A549 (cell line): ENCODE data around the gene CABP4. TPM values are rescaled to one million over a fixed set of nuclear protein-coding genes. Genes with fewer than 3 reads are reported as not detected.

Experiments used
- ATAC-seq, 2 experiments: fragments of 200-7000 bp in 1 of 2; fragments of >200 bp in 1 of 2; cut with Nextera tagmentation in 1 of 2; cut with Tn5 transposase in 1 of 2; 3 replicates each; pipeline versions ENCODE4 v1.8.0 to v1.9.1; 2018 to 2020; ENCODE audit warnings: mild to moderate bottlenecking in 1 of 2, moderate library complexity in 1 of 2
- CTCF ChIA-PET: fragments of 300-600 bp; sonication (Branson Sonifier 250); formaldehyde crosslinking; extraction: SDS; loops from one replicate; lab custom pipeline; 2021; ENCODE audit warnings: antibody characterized with exemption, inconsistent platforms; lab: Yijun Ruan, JAX
- POLR2A ChIA-PET: fragments of 350-600 bp; formaldehyde crosslinking; extraction: SDS; loops from one replicate; lab custom pipeline; 2021; ENCODE audit warnings: antibody characterized with exemption, inconsistent platforms; lab: Yijun Ruan, JAX
- DNase-seq, 2 experiments: peaks; one replicate each; pipeline versions ENCODE4 v3.0.0 to v3.0.0-alpha.2; 2011 to 2016; ENCODE audit warnings: low read depth in 1 of 2, low spot score in 1 of 2
- FAIRE-seq: peaks from 2 replicates; lab custom pipeline; 2011; peaks lifted over from hg19 to GRCh38; lab: Jason Lieb, UNC
- H3K27ac ChIP-seq, 2 experiments: fragments of >200 bp; sonication (Bioruptor Twin); formaldehyde crosslinking; 3 replicates each; pipeline ENCODE4 v1.5.1; 2016 to 2017
- H3K4me1 ChIP-seq: fragments of >200 bp; sonication (Bioruptor Twin); formaldehyde crosslinking; 3 replicates; pipeline ENCODE4 v1.6.1; 2016
- H3K4me2 ChIP-seq: fragments of >200 bp; sonication (Bioruptor Twin); formaldehyde crosslinking; 3 replicates; pipeline ENCODE4 v1.6.1; 2016
- H3K4me3 ChIP-seq: fragments of >200 bp; sonication (Bioruptor Twin); formaldehyde crosslinking; 3 replicates; pipeline ENCODE4 v1.5.1; 2016
- H3K9me3 ChIP-seq: fragments of >200 bp; sonication (Bioruptor Twin); formaldehyde crosslinking; 3 replicates; pipeline ENCODE4 v1.6.1; 2016
- CBX2 ChIP-seq: fragments of 200-600 bp; sonication (generic); IDR thresholded peaks from 2 replicates; pipeline ENCODE4 v1.6.1; 2016; ENCODE audit warnings: low read depth, mild to moderate bottlenecking, borderline replicate concordance
- EHF ChIP-seq: fragments of 250-450 bp; sonication (Bioruptor Pico); IDR thresholded peaks from 2 replicates; pipeline ENCODE4 v1.5.0; 2020; ENCODE audit warnings: mild to moderate bottlenecking
- FOXS1 ChIP-seq: fragments of 250-450 bp; sonication (Bioruptor Pico); IDR thresholded peaks from 2 replicates; pipeline ENCODE4 v1.5.0; 2020; ENCODE audit warnings: mild to moderate bottlenecking, moderate library complexity
- HEYL ChIP-seq: fragments of 250-450 bp; sonication (Bioruptor Pico); IDR thresholded peaks from 2 replicates; pipeline ENCODE4 v1.8.0; 2021; ENCODE audit warnings: mild to moderate bottlenecking, moderate library complexity
- HOXB5 ChIP-seq: fragments of 250-450 bp; sonication (Bioruptor Pico); IDR thresholded peaks from 2 replicates; pipeline ENCODE4 v1.5.0; 2020; ENCODE audit warnings: mild to moderate bottlenecking, moderate library complexity
- KDM5A ChIP-seq: fragments of 200-600 bp; sonication (generic); IDR thresholded peaks from 2 replicates; pipeline ENCODE4 v1.6.1; 2016; ENCODE audit warnings: antibody characterized with exemption, mild to moderate bottlenecking
- MAFK ChIP-seq: fragments of 450-650 bp; IDR thresholded peaks from 2 replicates; pipeline ENCODE4 v1.6.1; 2014; ENCODE audit not compliant: partially characterized antibody
- MAZ ChIP-seq: fragments of 150-350 bp; IDR thresholded peaks from 2 replicates; pipeline ENCODE4 v1.6.1; 2014; ENCODE audit warnings: antibody characterized with exemption, low read depth, low read length, borderline replicate concordance
- NPAS2 ChIP-seq: fragments of 250-450 bp; sonication (Bioruptor Pico); IDR thresholded peaks from 2 replicates; pipeline ENCODE4 v1.8.0; 2022; ENCODE audit warnings: mild to moderate bottlenecking, moderate library complexity, borderline replicate concordance
- NR3C1 ChIP-seq: fragments of >200 bp; sonication (Bioruptor Twin); formaldehyde crosslinking; IDR thresholded peaks from 3 replicates; pipeline ENCODE4 v1.6.1; 2017
- REST ChIP-seq: fragments of 200-600 bp; sonication (generic); IDR thresholded peaks from 2 replicates; pipeline ENCODE4 v1.6.1; 2016; ENCODE audit warnings: antibody characterized with exemption, mild to moderate bottlenecking, moderate library complexity
- ZNF302 ChIP-seq: fragments of 250-450 bp; sonication (Bioruptor Pico); IDR thresholded peaks from 2 replicates; pipeline ENCODE4 v1.9.0; 2021; ENCODE audit warnings: inconsistent platforms, mild to moderate bottlenecking, moderate library complexity
- WGBS: methylation state at CpG from one replicate; pipeline ENCODE4 v1.1.6; 2017; ENCODE audit errors: missing lambda C conversion rate; 5-methylcytosine and 5-hydroxymethylcytosine counted together
- polyA plus RNA-seq, 4 experiments: library from polyadenylated mRNA; depleted of rRNA in 3 of 4; stranded (reverse); fragments of >200 nt; fragmentation: RNase III in 1 of 4; extraction: RNeasy Plus Mini Kit Qiagen cat#74134 plus additional on column Dnase treatment in 1 of 4; gene quantifications; 2 replicates in 3 of 4; 3 replicates in 1 of 4; pipeline ENCODE4 v1.2.3, GENCODE V29; 2011 to 2017

Gene CABP4
- polyA plus RNA-seq, 2 of the 4 experiments (the other 2 are of a cell fraction): not detected

GRCh38 chr11:67413266-67413849 is 41.8 kb upstream of the CABP4 start:
- WGBS: 76% methylated on average over 2 of the region's 2 CpGs
- ChIA-PET POLR2A (interaction anchor here (0.8 kb wide), 1 partner anchor 11 kb away, joined by 3 read pairs; the partner anchor contains the start of gene PPP1CA), CTCF (interaction anchor here (0.7 to 4.0 kb wide), 8 partner anchors 11 to 140 kb away, joined by 3 to 36 read pairs (median 5); partner anchors contain the start of genes PPP1CA and TBC1D10C)
- Histone ChIP-seq H3K4me3 (no peak overlapping the region), H3K9me3 (no peaks in the 10 kb centered on the region), H3K4me2 (no peak overlapping the region), H3K27ac (no peak overlapping the region), H3K4me1 (peaks cover 28% of the 10 kb centered on the region)
- ATAC-seq: peak in 1 of 2 experiments; percentile 8; a peak in 1 of 6 replicates
- FAIRE-seq: no peak
- TF ChIP-seq FOXS1 (CRISPR knock-in tag) (no peak), NR3C1 (no peak), HEYL (CRISPR knock-in tag) (no peak), KDM5A (no peak), MAZ (no peak), MAFK (no peak), REST (no peak), ZNF302 (no peak), CBX2 (no peak), HOXB5 (CRISPR knock-in tag) (no peak)
- no peak for DNase-seq

DNA sequence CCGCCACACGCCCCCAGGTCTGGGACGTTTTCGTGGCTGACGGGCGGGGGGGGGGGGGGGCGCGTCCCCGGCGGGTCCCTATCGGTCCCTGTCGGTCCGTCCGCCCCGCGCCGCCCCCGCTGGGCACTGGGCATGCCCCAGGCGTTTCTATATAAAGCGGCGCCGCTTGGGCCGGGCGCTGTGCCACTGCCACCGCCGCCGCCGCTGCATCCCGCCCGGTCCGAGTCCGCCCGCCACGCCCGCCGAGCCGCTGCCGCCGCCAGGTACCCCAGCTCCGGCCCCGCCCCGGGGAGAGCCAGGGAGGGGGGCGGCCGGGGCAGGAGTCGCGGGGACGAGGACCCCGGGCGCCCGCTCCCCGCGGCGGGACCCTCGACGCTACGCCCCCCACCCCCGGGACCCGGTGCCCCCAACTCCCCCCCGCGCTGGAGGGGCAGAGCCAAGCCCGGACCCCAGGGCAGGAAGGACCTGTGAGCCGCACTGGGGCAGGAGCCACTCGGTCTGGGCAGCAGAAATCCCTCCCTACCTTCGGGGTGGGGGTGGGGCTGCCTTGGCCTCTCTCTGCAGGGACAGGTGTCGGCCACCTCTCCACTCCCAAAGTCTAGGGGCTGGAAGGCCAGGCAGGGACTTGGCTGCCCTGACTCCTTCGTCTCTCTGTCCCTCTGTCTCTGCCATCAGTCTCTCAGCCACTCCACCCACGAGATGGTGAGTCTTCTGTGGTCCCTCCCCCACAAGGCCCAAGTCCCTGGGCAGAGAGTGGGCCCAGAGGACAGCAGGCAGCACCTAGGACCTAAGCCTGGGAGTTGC is 39.5 kb upstream of the CABP4 start, which contains the start of gene CARNS1:
CARNS1 (plus strand) TSS at position 178 of the 804 bp plus-strand sequence; CDS start at position 700, 522 bp downstream.
- FAIRE-seq (no peak), DNase-seq (no peak), ATAC-seq (no peak)
- peak within 1 kb of the TSS; percentile 46 to 84; a peak in 4 of 6 replicates for H3K27ac ChIP-seq
- H3K4me2 ChIP-seq: peak within 1 kb of the TSS; percentile 91
- 64% methylated on average over 6 of the region's 67 CpGs for WGBS
- peak within 1 kb of the TSS; percentile 36 for H3K4me3 ChIP-seq
- no peaks in the 10 kb centered on the region for H3K9me3 ChIP-seq
- H3K4me1 ChIP-seq: peaks cover 35% of the 10 kb centered on the region
- POLR2A ChIA-PET: no interaction called here
- TF ChIP-seq REST (no peak), NPAS2 (CRISPR knock-in tag) (no peak), HOXB5 (CRISPR knock-in tag) (no peak), EHF (CRISPR knock-in tag) (no peak)
- TF ChIP-seq, all 56 proteins: peak for 0
- CTCF ChIA-PET: interaction anchor here (1.0 to 4.0 kb wide), 3 partner anchors 13 to 33 kb away, joined by 3 to 36 read pairs (median 4); partner anchors contain the start of genes PPP1CA and TBC1D10C
